HG02798 (cell line): ENCODE measurements around the gene XYLT2.

Source experiments
- ATAC-seq: cut with Tn5 transposase; IDR thresholded peaks from one replicate; pipeline ENCODE4 v1.9.1; 2021; ENCODE audit warnings: mild to moderate bottlenecking; ENCODE audit not compliant: unreplicated experiment, poor library complexity

The XYLT2 gene

GRCh38 chr17:50361561-50362480, 15.9 kb downstream of the XYLT2 start:
- ATAC-seq = peak; percentile 62

- ATAC-seq = no peak
Observed at GRCh38 chr17:50362661-50363060, 16.7 kb downstream of the XYLT2 start.

- no peak for ATAC-seq
Observed at GRCh38 chr17:50363217-50364060, 17.5 kb downstream of the XYLT2 start.

GRCh38 chr17:50364061-50364458, 18.1 kb downstream of the XYLT2 start:
- ATAC-seq = no peak

GRCh38 chr17:50364715-50365114, 18.8 kb downstream of the XYLT2 start:
- no peak for ATAC-seq

DNA sequence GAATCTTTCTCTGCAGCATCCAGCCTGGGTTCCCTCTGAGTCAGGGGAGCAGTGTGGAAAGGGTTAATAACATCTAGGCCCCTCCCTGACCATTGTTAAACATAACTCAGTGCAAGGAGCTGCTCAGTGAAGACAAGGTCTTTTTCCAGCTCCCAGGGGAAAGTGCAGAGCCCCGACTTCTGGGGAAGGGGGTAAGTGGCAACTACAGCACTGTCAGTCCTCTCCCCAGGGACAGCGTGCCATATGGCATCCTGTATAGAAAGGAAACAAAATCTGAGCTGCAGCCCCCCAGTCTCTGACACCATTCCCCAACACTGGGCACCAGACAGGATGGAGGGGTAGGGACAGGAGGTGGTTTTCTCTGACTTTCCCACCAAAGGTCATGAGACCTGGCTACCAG, 19.2 kb downstream of the XYLT2 start:
- ATAC-seq = no peak

DNA sequence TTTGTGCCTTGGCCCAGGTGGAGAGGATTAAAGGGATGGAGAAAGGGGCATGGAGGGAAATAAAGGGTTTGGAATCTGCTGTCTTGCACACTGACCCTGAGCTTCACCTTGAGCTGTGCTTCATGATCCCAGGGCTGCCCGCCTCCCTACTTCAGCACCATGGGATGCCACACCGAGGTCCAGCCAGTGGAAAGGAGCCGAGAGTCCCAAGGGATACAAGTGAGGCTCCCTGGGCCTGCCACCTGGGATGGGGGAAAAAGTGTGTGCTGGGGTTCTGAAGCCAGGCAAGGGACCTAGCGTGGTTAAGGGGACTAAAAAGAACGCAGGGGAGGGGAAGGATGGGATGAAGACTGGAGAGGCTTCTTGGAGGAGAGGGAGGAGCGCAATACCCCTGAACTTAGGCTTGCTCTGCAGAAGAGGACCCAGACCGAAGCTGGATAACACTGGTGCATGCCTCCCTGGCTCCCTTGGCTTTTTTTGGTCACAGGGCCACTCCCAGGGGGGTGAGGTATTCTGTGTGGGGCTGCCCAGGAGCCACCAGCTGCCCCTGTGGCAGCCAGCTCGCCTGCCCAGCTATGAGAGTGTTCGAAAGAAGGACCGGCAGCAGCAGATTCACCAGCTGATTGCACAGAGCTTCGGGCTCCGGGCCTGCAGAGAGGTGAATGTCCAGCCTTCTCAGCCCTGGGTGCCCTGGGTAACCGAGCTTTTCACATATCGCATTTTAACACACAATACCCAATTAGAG, 19.9 kb downstream of the XYLT2 start:
- ATAC-seq = no peak

DNA sequence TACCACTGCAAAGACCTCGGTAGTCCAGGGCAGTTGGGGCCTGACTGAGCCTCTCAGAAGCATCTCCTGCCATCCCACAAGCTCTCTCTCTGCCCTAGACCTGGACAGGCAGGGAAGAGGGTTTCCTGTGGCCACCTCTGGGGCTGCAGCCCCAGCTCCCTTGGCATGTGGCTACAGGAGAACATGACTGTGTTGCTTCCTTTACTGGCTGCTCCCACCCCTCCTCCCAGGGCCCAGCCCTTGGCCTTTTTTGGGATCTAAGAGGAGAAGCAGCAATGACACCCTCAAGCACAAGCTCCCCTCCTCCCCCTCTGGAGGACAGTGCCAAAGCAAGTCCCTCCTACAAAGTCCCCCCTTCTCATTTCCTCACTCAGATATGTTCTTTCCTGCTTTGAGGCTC, 21.5 kb downstream of the XYLT2 start:
- ATAC-seq = no peak

DNA sequence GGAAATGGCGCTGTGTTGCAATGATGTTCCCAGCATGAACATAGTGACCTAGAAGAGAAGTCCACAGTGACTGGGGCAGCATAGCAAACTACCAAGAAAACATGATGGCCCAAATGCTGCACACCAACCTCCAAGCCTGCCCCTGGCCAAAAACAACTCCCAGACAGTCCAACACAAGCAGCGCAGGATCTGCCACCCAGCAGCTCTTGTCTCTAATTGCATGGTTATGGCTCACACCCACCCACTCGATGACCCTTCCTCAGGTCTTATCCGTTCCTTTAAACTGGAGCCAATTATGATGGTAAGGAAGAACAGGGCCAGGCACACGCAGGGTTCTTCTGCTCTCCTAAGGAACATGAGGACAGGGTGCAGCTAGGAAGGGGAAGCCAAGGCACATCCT, 24.1 kb downstream of the XYLT2 start:
- no peak for ATAC-seq

- no peak for ATAC-seq
Observed at GRCh38 chr17:50371526-50371925, 25.6 kb downstream of the XYLT2 start.

GRCh38 chr17:50372222-50372757, 26.4 kb downstream of the XYLT2 start:
- ATAC-seq = no peak

- ATAC-seq = peak; percentile 88
Observed at GRCh38 chr17:50372758-50373556, 27.0 kb downstream of the XYLT2 start, which contains the start of the genes EME1 and MRPL27. EME1 (plus strand) TSS chr17:50373229; CDS start chr17:50375209, 1,980 bp downstream. MRPL27 (minus strand) TSS chr17:50373184; CDS start chr17:50373170, 14 bp downstream.

DNA sequence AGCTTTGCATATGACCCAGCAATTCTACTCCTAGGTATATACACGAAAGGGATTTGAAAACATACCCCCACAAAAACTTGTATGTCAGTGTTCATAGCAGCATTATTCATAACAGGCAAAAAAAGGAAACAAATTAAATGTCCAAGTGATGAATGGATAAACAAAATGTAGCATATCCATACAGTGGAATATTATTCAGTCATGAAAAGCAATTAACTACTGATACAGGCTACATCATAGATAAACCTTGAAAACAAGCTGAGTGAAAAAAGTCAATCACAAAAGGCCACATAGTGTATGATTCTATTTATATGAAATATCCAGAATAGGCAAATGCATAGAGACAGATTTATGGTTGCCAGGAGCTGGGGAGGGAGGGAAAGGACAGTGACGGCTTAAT, 27.8 kb downstream of the XYLT2 start:
- no peak for ATAC-seq

DNA sequence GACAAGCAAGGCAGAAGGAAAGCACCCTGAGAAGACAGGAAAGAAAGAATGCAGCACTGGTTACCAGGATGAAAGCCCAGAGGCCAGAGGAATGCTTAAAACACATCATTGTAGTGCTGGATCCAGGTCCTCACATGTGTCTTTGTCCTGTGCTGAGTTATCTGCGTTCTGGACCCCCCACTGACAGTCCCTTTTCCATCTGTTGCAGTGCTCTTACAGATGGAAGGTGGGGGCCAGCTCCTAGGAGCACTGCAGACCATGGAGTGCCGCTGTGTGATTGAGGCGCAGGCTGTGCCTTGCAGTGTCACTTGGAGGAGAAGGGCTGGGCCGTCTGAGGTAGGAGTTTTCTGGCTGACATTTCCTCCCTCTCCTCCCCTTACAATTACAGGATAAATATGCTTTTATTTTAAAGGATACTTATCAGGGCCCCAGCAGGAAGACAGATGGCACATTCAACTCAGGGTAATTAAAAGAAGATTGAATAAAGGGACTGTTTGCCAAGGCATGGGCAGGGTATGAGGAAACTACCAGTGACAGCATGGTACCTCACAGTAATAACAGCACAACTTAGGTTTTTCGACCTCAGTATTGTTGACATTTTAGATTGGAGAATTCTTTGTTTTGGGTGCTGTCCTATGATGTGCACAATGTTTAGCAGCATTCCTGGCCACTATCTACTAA, 30.1 kb downstream of the XYLT2 start:
- no peak for ATAC-seq

DNA sequence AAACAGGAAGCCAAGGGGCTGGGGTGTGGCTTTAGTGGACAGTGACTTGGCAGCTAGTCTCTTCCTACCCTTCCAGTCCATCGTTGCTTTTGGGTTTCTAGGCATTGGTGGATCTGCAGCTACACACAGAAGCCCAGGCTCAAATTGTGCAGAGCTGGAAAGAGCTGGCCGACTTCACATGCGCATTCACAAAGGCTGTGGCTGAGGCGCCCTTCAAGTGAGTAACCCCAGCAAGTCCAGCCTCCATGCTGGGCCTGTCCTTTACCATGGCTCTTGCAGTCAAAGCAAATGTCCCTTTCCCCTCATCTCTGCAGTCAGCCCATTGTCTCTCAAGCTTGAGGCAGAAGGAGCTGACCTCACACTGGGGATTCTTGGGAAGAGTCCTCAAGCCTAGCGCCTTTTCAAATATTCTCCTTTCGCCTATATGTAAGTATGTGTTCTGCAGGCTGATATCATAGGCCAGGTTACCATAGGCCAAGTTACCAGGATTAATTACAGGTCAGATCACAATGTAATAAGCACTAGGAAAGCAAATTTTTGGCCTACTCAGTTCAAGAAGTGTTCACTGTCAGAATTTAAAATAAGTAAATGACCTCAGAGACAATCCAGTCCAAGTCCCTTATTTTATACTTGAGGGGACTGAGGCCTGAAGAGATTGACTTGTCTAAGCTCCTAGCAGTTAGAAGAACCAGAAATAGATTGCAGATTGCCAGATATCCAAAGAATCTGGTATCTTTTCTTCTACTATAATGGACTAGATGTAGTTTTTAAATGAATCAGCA, 33.6 kb downstream of the XYLT2 start:
- ATAC-seq = no peak

GRCh38 chr17:50380369-50381259, 34.7 kb downstream of the XYLT2 start:
- no peak for ATAC-seq

DNA sequence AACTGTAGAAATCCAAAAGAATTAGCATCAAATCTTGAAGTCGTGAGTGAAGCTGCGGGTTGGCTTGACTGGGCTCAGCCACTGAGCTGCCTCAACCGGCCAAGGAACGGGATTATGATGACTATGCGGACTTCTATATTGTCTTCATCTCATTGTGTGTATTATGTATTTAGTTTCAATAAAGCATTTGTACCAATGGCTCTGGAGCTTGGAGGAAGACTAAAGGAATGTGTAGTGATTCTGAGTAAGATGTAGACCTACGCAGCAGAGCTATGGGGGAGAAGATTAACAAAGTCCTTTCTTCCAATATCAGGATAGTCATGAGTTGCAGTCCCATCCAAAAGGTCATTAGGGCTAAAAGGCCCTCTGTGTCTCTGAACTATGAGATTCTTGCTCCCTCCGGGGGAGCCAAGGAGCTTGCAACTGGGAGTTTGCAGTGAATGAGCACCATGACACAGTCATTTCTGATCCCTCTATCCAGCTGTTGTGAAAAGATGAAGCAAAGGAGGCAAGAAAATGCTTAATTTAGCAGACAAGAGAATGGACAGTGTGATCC, 35.4 kb downstream of the XYLT2 start:
- no peak for ATAC-seq
